NCI-H82 treated with DMSO at 0.1 percent for 48 hours (cell line): ENCODE data around the gene BIRC2.
"Not testable (repeated sequence)": the region's sequence is repeated elsewhere in the genome, so short reads cannot be mapped to it uniquely, and the experiment has no call there.

Experiments used
- DNase-seq: peaks from one replicate; lab custom pipeline; 2025; ENCODE audit not compliant: unreplicated experiment; lab: John Stamatoyannopoulos, UW

BIRC2 gene

DNA sequence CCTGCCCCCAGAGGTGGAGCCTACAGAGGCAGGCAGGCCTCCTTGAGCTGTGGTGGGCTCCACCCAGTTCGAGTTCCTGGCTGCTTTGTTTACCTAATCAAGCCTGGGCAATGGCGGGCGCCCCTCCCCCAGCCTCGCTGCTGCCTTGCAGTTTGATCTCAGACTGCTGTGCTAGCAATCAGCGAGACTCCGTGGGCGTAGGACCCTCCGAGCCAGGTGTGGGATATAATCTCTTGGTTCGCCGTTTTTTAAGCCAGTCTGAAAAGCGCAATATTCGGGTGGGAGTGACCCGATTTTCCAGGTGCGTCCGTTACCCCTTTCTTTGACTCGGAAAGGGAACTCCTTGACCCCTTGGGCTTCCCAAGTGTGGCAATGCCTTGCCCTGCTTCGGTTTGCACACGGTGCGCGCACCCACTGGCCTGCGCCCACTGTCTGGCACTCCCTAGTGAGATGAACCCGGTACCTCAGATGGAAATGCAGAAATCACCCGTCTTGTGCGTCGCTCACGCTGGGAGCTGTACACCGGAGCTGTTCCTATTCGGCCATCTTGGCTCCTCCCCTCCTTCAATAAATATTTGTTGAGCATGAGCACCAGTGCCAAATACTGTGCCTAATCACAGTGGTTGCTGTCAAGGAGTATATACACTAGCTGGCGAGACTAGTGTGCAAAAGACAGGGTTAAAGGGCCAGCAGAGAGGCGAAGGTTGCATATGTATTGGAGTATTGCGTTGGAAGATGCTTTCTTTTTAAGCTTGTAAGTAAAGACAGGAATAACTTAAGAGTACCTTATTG is 27.8 kb downstream of the BIRC2 start:
- not testable (repeated sequence) for DNase-seq

DNA sequence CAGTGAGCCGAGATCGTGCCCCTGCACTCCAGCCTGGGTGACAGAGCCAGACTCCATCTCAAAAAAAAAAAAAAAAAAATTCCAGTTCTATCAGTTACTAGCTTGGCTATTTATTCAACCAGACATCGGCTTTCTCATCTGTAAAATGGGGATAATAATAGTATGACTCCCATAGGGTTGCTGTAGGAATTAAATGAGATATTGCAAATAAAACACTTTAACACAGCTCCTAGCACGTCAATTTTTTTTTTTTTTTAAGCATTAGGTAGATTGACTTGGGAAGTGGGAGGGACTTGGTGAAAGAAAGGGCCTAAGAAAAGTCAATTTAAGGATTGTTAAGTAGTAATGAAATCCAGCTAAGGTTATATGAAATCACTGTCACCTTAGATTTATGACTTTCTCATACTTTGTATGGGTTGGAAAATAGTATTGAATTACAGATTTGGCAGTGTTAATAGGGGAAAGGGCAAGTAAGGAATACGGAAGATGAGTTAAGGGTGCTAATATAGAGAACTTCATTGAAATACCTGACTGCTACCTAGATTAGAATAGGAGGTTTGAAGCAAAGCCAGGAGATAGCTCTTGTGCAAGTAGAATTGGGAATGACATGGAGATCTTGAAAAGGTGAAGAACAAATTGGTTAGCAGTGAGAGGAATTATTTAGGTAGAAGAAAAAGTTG is 28.8 kb downstream of the BIRC2 start:
- DNase-seq: no peak

DNA sequence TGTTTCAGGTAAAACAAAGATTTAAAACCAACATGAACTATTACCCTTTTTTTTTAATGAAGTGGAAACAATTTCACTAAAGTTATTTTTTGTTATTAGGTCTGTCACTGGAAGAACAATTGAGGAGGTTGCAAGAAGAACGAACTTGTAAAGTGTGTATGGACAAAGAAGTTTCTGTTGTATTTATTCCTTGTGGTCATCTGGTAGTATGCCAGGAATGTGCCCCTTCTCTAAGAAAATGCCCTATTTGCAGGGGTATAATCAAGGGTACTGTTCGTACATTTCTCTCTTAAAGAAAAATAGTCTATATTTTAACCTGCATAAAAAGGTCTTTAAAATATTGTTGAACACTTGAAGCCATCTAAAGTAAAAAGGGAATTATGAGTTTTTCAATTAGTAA is 30.9 kb downstream of the BIRC2 start:
- no peak for DNase-seq

DNA sequence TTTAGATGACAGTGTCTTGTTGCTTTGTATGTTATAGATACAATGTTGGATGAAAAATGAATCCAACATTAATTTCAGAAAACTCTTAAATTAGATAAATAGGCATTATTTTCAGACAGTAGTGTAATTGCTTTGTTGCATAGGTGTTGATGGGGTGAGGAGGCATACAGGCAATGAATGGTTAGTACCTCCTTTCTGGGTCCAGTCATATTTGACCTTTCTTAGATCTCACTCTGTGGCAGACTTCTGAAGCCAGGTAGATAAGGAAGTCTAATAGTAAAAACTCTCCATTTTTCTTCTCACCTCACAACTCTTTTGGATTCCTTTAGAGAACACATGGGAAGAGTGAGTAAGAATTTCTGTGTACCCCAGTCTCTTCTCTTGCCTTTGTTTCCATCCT is 31.8 kb downstream of the BIRC2 start:
- no peak for DNase-seq

DNA sequence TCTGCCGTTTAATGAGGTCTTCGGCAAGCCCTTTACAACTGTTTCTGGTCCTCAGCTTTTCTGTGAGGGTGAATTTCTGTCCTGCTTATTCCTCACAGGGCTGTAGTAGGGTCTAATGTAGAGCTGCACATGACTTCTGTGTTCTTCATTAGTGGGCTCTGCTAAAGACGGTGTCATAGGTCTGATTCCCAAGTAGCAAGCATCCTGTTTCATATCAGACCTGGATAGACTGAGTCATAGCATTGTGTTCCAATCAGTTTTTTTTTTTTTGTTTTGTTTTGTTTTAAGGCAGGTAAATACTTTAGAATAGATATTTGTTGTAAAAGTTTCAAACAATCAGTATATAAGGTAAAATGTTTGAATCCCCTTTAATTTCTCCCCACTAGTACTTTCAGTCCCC is 35.4 kb downstream of the BIRC2 start:
- no peak for DNase-seq

DNA sequence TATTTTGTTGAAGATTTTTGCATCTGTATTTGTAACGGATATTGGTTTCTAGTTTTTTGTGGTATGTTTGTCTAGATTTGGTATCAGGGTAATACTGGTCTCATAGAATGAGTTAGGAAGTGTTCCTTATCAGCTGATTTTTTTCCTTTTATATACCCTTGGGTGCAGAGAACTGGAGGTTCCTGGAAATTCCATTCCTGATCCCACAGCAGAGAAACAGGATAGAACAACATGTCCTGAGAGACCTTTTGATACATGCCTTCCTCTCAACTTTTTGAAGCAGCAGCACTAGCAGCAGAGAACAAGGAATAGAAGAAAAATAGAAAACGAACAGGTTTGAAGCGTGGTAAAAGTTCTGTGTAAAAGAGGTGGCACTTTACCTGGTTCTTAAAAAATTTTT is 36.8 kb downstream of the BIRC2 start:
- no peak for DNase-seq

DNA sequence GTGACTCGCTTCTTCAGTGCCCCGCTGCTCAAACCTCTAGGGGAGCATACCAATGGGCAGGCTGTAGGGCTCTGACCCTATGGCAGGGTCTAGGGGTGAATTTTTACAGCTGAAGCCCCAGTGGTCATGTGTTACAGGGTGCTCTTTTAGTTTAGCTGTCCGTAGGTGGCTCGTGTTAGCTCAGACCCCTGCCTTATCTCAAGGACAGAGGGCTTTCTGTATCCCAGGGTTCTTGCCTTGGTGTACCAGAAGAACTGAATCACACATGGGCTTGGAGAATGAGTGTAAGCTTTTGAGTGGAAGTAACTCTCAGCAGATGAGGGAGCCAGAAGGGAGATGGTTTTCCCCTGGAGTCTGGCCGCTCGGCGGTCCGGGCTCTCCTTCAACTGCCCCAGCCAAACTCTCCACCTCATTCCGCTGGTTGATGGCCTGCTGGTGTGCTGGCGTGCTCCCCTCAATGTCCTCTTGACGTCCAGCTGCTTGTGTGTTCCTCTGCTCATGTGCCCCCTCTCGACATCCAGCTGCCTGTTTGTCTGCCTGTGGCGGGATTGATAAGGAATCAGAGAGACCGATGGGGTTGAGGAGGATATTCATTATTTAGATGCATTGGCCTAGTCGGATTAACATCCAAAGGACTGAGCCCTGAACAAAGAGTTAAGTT is 37.5 kb downstream of the BIRC2 start:
- no peak for DNase-seq

DNA sequence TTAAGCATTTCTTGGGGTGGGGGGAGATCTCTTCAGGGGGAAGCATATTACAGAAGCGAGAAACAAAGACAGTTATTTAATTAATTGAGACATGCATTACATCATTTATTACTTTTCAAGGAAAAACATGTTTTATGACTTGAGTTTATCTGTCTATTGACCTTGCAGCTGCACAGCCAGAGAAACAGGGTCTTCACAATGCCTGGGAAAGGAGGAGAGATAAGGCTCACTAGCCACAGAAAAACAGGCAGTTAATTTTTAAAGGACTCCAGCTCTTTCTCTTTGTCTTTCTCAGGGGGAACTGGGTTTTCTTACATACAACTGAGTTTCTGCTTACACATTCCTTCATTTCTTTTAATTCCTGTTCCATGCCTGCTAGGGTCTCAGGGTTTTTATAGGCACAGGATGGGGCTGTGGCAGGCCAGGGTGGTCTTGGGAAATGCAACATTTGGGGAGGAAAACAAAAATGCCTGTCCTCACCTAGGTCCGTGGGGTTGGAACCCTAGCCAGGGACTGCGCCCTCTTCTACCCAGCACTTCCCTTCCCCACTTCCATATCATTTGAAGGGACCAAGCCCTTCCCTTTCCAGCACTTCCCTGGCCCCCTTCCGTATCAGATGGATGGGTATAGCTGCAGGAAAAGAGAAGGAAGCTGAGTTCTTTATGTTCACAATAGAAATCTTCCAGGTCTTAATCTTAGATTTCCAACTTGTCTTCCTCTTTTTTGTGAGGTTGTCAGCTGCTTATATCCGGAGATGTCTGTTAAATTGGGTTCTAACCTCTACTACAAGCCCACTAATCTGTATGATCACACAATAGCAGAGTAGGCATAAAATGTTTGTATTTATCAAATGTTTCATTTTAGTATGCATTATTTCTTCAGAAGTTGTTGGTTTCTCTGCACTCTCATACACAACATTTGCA is 38.3 kb downstream of the BIRC2 start:
- no peak for DNase-seq

DNA sequence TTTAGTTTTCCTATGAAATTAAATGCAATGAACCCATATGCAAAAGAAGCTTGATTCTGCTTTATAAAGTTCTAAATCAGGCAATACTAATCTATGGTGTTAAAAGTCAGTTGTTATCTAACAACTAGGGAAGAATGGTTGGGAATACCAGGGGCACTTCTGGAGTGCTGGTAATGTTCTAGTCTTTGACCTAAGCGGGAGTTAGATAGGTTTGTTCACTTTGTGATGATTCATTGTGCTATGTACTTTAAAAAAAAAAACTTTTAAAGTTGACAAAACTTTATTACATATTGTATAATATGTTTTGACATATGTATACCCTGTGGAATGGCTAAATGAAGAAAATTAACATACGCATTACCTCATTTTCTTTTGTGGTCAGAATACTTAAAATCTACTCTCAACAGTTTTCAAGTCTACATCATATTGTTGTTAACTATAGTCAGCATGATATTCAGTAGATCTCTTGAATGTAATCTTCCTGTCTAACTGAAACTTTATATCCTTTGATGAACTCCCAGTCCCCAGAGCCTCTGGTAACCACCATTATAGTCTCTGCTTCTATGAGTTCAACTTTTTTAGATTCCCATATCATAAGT is 39.2 kb downstream of the BIRC2 start:
- no peak for DNase-seq

DNA sequence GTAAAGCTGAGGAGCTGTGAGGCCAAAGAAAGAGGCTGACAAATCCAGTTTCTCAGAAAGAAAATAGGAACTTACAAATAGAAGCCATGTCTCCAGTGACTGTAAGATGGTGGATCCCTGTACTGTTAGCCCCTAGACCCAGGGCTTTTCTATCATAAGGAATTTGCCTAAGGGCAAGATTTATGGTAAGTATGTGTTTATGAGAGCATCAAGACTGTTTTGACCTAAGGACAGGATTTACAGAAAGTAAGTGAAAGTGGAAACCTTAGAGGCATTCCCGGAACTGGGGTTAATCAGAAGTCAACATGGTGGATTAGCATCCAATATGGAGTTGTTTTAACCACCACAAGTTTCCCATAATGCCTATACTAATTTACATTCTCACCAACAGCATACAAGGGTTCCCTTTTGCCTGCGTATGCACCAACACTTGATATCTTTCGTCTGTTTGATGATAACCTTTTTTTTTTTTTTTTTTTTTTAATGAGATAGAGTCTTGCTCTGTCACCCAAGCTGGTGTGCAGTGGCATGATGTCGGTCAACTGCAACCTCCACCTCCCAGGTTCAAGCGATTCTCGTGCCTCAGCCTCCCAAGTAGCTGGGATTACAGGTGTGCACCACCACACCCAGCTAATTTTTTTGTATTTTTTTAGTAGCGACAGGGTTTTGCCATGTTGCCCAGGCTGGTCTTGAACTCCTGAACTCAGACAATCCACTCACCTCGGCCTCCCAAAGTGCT is 40.2 kb downstream of the BIRC2 start:
- no peak for DNase-seq

DNA sequence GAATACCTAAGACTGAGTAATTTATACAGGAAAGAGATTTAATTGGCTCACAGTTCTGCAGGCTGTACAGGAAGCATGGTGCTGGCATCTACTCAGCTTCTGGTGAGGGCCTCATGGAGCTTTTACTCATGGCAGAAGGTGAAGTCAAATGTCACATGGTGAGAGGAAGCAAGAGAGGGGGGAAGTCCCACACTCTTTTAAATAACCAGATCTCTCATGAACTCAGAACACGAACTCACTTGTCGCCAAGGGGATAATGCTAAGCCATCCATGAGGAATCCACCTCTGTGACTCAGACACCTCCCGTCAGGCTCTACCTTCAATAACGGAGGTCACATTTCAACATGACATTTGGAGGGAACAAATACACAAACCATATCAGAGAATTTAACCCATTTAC is 42.2 kb downstream of the BIRC2 start:
- DNase-seq: no peak

DNA sequence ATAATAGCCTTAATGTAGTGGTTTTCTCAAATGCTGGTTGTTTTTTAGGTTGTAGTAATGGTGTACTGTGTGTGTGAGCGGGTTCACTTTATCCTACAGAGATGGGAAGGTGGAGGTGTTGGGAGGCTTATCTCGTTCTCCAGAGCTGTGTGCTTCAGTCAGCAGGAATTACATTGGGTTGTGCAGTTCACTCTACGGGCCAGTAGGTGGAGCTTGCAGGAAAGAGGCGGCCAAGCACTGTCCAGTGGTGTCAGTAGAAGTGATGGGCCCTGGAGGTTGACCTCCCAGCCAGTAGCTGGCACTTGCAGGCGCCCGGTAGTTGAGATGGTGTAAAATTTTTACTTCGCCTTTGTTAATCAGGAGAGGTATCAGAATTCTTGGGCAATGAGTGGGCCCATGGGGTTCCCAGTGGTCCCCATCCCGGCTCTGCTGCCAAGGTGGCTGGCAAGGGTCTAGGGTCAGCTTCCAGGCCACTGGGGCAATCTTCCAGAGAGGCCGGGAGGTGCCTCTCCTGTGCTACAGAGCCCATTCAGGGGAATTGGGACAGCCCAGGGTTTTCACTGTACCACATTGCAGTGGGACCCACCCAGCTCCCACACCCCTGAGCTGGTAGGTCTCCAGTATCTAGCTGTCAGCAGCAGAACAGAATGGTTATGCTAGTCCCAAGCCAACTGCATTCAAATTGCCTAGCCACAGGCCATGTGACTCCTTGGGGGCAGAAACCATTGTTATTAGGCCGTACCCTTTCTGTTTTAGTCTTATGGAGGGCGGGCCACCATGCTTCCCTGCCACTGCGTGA is 43.9 kb downstream of the BIRC2 start:
- peak; percentile 42 for DNase-seq

DNA sequence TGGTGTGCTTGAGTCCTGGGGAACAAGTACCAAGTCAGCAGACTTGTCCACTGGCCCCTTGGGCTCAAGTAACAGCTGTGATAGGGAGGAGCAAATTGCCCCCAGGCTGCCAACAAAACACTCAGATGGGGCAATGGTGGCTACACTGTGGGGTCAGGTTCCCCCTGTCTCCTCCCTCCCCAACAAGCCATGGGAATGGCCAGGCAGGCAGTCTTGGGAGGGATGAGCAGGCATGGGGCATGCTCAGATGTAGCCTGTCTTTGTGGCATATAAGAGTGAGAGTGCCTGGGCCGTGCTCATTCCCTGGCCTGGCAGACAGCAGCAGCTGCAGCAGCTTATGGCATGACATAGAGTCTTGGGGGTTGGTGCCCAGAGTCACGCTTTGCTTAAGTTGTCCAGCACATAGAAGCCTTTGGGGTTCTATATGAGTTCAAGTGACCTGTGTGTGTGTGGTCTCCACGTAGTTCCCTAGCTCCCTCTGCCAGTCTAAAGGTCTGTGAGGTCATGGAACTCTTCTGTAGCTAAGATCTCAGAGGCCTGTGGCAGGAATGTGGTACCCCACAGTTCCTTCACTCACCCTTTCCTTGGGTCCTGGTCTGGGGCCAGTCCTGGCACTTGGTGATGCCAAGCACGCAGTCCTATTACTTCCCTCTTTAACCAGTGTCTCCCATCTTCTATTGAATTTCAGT is 44.7 kb downstream of the BIRC2 start:
- no peak for DNase-seq

DNA sequence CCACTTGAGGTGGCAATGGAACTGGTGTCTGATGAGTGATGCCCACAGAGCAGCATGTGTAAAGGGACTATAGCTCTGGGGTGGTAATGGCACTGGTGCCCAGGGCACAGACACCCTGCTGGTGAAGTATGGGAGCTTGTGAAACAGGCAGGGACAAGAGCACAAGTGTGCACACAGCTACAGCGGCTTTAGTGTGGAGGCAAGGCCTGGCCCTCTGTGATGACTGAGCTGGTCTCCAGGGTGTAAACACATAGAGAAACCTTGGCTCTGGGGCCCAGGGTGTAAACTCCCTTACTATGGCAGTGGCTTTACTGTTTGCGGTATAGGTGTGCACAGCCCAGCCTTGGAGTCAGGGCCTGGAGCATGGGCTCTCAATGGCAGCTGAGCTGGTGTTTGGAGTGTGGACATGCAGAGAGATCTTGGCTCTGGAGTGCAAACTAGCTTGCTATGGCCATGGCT is 46.3 kb downstream of the BIRC2 start:
- no peak for DNase-seq

DNA sequence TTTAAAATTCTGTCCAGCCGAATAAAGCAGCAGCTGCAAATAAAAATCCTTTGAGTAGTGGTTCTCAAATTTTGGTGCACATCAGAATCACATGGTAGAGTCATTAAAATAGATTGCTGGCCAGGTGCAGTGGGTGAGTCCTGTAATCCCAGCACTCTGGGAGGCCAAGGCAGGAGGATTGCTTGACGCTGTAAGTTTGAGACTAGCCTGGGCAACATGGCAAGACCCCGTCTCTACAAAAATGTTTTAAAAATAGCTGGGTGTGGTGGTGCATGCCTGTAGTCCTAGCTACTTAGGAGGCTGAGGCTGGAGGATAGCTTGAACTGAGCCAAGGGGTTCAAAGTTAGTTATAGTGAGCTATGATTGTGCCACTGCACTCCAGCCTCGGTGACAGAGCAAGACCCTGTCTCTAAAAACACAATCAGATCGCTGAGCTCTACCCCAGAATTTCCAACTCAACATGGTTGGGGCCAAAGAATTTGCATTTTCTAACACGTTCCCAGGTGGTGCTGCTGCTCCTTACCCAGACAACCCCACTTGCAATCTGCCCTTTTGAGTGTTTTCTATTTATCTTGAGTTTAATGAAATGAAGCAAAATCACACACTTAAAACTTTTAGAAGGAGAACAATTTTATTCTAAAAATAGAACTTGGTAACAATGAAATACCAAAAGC is 48.8 kb downstream of the BIRC2 start:
- no peak for DNase-seq

DNA sequence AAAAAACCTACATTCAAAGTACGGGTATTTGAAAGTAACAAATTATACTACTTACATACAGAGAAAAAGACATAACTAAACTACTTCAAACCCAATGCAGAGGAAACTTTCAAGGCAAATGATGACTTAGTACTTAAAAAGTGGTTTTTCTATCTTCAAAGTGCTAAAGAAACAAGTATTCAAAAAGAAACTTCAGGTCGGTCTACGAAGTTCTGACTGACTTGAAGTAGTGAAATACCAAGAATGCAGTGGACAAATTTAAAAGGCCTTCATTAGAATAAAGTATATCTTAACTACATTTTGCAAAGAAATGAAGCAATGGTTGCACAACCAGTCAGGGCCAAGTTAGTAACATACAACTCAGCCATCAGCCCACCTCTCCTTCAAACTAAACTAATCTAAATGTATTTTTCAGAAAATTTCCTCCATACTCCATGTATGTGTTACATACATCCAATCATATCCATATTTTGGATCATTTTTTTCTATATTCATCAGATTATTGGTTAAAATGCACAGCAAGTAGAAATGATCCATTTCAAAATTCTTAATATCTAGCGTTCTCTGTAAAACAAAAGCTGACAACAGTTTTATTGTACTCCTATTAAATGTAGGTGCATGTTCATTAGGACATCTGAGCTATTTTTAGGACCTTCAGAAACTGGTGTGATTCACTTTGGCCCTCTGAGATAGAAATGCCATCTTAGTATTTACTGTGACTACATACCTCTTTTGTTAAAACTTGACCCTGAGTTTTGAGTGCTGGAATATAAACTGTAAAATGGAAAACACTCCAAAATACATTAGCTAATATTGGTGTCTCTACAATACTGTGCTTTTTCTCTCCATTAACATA is 49.9 kb downstream of the BIRC2 start:
- DNase-seq: no peak

DNA sequence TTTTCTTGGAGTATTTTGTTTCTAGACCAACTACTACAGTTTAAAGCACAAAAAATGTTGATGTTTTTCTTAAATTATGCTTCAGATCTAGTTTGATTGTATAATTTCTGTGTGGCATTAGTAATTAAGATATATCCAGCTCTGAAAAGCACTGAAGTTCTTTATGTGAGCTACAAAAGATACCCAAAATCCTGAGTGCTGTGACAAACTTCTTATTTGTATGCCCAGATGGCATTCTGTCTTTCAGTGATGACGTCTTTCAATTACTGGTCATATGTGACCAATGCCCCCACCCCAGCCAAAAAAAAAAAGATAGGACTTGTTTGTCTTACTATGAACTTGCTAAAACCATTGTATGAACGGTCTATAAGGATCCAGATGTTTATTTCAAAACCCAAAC is 51.3 kb downstream of the BIRC2 start:
- no peak for DNase-seq
